ENCODE results near the gene FHAD1. TPM values are rescaled to one million over a fixed set of nuclear protein-coding genes. Genes with fewer than 3 reads are reported as not detected.

FHAD1 gene
- total and polyA plus RNA-seq, 9 of the 15 experiments (the other 6 are each of a cell fraction or from before 2014, with no cell fraction given) = 0.32 to 2.1 (median 1.5) TPM; not detected in 1

DNA sequence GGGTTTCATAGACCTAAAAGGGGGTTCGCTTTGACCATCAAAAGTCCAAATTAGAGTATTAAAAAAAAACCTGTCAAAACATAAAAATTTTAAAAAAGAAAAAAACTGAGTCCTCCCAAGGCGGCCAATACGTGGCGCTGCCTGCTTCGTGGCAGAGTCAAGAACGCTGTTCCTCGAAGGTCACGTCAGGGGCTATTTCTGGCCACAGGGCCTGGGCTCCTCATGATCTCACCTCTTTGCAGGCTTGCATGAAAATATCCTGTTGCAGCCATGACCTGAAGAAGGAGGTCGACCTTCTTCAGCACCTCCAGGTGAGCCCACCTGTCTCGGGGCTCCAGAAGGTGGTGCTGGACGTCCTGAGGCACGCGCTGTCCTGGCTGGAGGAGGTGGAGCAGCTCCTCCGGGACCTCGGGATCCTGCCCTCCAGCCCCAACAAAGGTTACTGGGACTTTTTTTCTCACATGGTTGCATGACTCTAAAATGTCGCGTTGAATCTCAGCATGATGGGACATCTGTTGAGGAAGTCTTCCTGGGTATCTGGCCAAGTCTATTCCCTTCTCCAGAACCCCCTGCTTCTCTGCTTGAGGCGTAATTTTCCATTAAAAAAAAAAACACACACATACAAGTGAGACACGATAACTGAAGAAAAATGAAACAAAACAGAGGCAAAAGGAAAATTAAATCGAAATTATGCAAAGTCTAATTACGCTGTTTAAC is 82.2 kb downstream of the FHAD1 start (continued):
- TF ChIP-seq, protein P1, sequence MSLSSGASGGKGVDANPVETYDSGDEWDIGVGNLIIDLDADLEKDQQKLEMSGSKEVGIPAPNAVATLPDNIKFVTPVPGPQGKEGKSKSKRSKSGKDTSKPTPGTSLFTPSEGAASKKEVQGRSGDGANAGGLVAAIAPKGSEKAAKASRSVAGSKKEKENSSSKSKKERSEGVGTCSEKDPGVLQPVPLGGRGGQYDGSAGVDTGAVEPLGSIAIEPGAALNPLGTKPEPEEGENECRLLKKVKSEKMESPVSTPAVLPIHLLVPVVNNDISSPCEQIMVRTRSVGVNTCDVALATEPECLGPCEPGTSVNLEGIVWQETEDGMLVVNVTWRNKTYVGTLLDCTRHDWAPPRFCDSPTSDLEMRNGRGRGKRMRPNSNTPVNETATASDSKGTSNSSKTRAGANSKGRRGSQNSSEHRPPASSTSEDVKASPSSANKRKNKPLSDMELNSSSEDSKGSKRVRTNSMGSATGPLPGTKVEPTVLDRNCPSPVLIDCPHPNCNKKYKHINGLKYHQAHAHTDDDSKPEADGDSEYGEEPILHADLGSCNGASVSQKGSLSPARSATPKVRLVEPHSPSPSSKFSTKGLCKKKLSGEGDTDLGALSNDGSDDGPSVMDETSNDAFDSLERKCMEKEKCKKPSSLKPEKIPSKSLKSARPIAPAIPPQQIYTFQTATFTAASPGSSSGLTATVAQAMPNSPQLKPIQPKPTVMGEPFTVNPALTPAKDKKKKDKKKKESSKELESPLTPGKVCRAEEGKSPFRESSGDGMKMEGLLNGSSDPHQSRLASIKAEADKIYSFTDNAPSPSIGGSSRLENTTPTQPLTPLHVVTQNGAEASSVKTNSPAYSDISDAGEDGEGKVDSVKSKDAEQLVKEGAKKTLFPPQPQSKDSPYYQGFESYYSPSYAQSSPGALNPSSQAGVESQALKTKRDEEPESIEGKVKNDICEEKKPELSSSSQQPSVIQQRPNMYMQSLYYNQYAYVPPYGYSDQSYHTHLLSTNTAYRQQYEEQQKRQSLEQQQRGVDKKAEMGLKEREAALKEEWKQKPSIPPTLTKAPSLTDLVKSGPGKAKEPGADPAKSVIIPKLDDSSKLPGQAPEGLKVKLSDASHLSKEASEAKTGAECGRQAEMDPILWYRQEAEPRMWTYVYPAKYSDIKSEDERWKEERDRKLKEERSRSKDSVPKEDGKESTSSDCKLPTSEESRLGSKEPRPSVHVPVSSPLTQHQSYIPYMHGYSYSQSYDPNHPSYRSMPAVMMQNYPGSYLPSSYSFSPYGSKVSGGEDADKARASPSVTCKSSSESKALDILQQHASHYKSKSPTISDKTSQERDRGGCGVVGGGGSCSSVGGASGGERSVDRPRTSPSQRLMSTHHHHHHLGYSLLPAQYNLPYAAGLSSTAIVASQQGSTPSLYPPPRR (CRISPR knock-in tag; IDR thresholded peaks at IDR 0.05; ENCODE audit: borderline replicate concordance) = 0 out of 2 replicates have a peak, but pooled peaks have one; percentile 27
- TF ChIP-seq RBM14 (IDR thresholded peaks at IDR 0.05; ENCODE audit: borderline replicate concordance, insufficient read depth, low read depth, low read length) (no peak), ZNF140 (CRISPR knock-in tag; IDR thresholded peaks at IDR 0.05) (no peak), ZC3H11A (IDR thresholded peaks at IDR 0.05; ENCODE audit: low read depth, low read length) (no peak), ZNF561 (CRISPR knock-in tag; conservative IDR thresholded peaks at IDR 0.05) (0 out of 2 replicates have a peak, but pooled peaks have one; percentile 21), MEF2D (tag; conservative IDR thresholded peaks at IDR 0.05; ENCODE audit: low read depth) (peak; percentile 86), JUND (IDR thresholded peaks at IDR 0.05; ENCODE audit: borderline replicate concordance, low read depth, low read length) (peak; percentile 39; the same call in 1 of the 2 replicates), JUND (tag; IDR thresholded peaks at IDR 0.05; ENCODE audit: borderline replicate concordance, low read depth, low read length) (peak; percentile 54; the same call in 2 of the 3 replicates), RBM17 (IDR thresholded peaks at IDR 0.05; ENCODE audit: borderline replicate concordance, low read depth, low read length) (no peak), PHTF2 (CRISPR knock-in tag; IDR thresholded peaks at IDR 0.05) (no peak), CREB1 (IDR thresholded peaks at IDR 0.05) (no peak), CREB1 (CRISPR knock-in tag; IDR thresholded peaks at IDR 0.05) (0 out of 2 replicates have a peak, but pooled peaks have one; percentile 17), ELF2 (CRISPR knock-in tag; IDR thresholded peaks at IDR 0.05) (no peak), SRSF1 (IDR thresholded peaks at IDR 0.05; ENCODE audit: low read depth, low read length) (no peak), ESRRA (IDR thresholded peaks at IDR 0.05; ENCODE audit: borderline replicate concordance, low read depth) (peak; percentile 44; the same call in 1 of the 2 replicates)
- TF ChIP-seq, protein P2, sequence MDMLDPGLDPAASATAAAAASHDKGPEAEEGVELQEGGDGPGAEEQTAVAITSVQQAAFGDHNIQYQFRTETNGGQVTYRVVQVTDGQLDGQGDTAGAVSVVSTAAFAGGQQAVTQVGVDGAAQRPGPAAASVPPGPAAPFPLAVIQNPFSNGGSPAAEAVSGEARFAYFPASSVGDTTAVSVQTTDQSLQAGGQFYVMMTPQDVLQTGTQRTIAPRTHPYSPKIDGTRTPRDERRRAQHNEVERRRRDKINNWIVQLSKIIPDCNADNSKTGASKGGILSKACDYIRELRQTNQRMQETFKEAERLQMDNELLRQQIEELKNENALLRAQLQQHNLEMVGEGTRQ (CRISPR knock-in tag; IDR thresholded peaks at IDR 0.05) = no peak
- TF ChIP-seq, protein P3, sequence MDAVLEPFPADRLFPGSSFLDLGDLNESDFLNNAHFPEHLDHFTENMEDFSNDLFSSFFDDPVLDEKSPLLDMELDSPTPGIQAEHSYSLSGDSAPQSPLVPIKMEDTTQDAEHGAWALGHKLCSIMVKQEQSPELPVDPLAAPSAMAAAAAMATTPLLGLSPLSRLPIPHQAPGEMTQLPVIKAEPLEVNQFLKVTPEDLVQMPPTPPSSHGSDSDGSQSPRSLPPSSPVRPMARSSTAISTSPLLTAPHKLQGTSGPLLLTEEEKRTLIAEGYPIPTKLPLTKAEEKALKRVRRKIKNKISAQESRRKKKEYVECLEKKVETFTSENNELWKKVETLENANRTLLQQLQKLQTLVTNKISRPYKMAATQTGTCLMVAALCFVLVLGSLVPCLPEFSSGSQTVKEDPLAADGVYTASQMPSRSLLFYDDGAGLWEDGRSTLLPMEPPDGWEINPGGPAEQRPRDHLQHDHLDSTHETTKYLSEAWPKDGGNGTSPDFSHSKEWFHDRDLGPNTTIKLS (IDR thresholded peaks at IDR 0.05; ENCODE audit: borderline replicate concordance, low read depth) = peak; percentile 34; the same call in 1 of the 2 replicates
- TF ChIP-seq, protein P4, sequence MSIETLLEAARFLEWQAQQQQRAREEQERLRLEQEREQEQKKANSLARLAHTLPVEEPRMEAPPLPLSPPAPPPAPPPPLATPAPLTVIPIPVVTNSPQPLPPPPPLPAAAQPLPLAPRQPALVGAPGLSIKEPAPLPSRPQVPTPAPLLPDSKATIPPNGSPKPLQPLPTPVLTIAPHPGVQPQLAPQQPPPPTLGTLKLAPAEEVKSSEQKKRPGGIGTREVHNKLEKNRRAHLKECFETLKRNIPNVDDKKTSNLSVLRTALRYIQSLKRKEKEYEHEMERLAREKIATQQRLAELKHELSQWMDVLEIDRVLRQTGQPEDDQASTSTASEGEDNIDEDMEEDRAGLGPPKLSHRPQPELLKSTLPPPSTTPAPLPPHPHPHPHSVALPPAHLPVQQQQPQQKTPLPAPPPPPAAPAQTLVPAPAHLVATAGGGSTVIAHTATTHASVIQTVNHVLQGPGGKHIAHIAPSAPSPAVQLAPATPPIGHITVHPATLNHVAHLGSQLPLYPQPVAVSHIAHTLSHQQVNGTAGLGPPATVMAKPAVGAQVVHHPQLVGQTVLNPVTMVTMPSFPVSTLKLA (conservative IDR thresholded peaks at IDR 0.05) = 0 out of 4 replicates have a peak, but pooled peaks of 1 of the 2 experiments have one; percentile 29

All from K562 (cell line).